OCI-LY1 (cell line): Measurements from ENCODE around the gene TGM1.

Experiments
- H2AFZ ChIP-seq: fragments of 200-600 bp; sonication (generic), shearing (Covaris generic); 2 replicates; pipeline ENCODE4 v1.6.0; 2014; ENCODE audit warnings: antibody characterized with exemption, mild to moderate bottlenecking, low read length
- H3F3A ChIP-seq: fragments of 200-600 bp; sonication (generic), shearing (Covaris generic); 2 replicates; pipeline ENCODE4 v1.6.0; 2014; ENCODE audit warnings: mild to moderate bottlenecking, antibody characterized with exemption, low read length, moderate library complexity; ENCODE audit not compliant: insufficient read depth
- H3K27ac ChIP-seq: fragments of 200-600 bp; sonication (generic); 2 replicates; pipeline ENCODE4 v1.5.1; 2014; ENCODE audit warnings: low read length, mixed run types, mild to moderate bottlenecking, low read depth; ENCODE audit not compliant: poor library complexity, severe bottlenecking
- H3K27me3 ChIP-seq: fragments of 200-600 bp; sonication (generic); 2 replicates; pipeline ENCODE4 v1.6.0; 2014; ENCODE audit warnings: antibody characterized with exemption, mild to moderate bottlenecking, low read length, moderate library complexity; ENCODE audit not compliant: insufficient read depth
- H3K36me3 ChIP-seq: fragments of 200-600 bp; sonication (generic); 2 replicates; pipeline ENCODE4 v1.6.1; 2014; ENCODE audit warnings: mild to moderate bottlenecking, antibody characterized with exemption, low read length, moderate library complexity, mixed read lengths; ENCODE audit not compliant: insufficient read depth
- H3K4me1 ChIP-seq: fragments of 200-600 bp; sonication (generic); 2 replicates; pipeline ENCODE4 v1.5.1; 2014; ENCODE audit warnings: mild to moderate bottlenecking, low read length, moderate library complexity; ENCODE audit not compliant: insufficient read depth, severe bottlenecking
- H3K4me2 ChIP-seq: fragments of 200-600 bp; sonication (generic), shearing (Covaris generic); 2 replicates; pipeline ENCODE4 v1.6.1; 2014; ENCODE audit warnings: low read length
- H3K4me3 ChIP-seq: fragments of 200-600 bp; sonication (generic); 2 replicates; pipeline ENCODE4 v1.5.1; 2014; ENCODE audit warnings: low read length, low read depth, mild to moderate bottlenecking, mixed read lengths; ENCODE audit not compliant: poor library complexity, severe bottlenecking
- H3K79me2 ChIP-seq: fragments of 200-600 bp; shearing (Covaris generic); 2 replicates; pipeline ENCODE4 v1.6.1; 2016; ENCODE audit warnings: mixed run types, low read length, mixed read lengths; ENCODE audit not compliant: insufficient read depth
- H3K9ac ChIP-seq: fragments of 200-600 bp; sonication (generic), shearing (Covaris generic); 2 replicates; pipeline ENCODE4 v1.6.1; 2014; ENCODE audit warnings: mild to moderate bottlenecking, low read length, mixed read lengths
- H3K9me2 ChIP-seq: fragments of 200-600 bp; sonication (generic), shearing (Covaris generic); 2 replicates; pipeline ENCODE4 v1.6.1; 2014; ENCODE audit warnings: low read depth, mild to moderate bottlenecking, low read length, mixed read lengths
- H3K9me3 ChIP-seq: fragments of 200-600 bp; shearing (Covaris generic); 2 replicates; pipeline ENCODE4 v1.6.1; 2014; ENCODE audit warnings: low read length, mixed read lengths
- H4K20me1 ChIP-seq: fragments of 200-600 bp; sonication (generic), shearing (Covaris generic); 2 replicates; pipeline ENCODE4 v1.6.0; 2016; ENCODE audit warnings: mild to moderate bottlenecking, low read length; ENCODE audit not compliant: insufficient read depth
- EZH2 ChIP-seq: fragments of 200-600 bp; sonication (generic), shearing (Covaris generic); IDR thresholded peaks from 2 replicates; pipeline ENCODE4 v1.8.0; 2017; ENCODE audit warnings: borderline replicate concordance, mixed run types, mild to moderate bottlenecking, antibody characterized with exemption, low read length, moderate library complexity, mixed read lengths
- TF ChIP-seq, protein P1 (sequence below): fragments of 200-600 bp; sonication (generic), shearing (Covaris generic); IDR thresholded peaks from 2 replicates; pipeline ENCODE4 v1.5.1; 2017; ENCODE audit warnings: mild to moderate bottlenecking, antibody characterized with exemption, low read length, moderate library complexity, mixed read lengths

TGM1 gene

GRCh38 chr14:24235804-24236688, 26.9 kb downstream of the TGM1 start:
- Histone ChIP-seq H3F3A (0 out of 2 replicates have a peak, but pooled peaks cover 3% of the 10 kb centered on the region), H3K27me3 (no peaks in the 10 kb centered on the region), H2AFZ (no peak overlapping the region), H4K20me1 (no peaks in the 10 kb centered on the region), H3K4me1 (peaks cover 31% of the 10 kb centered on the region), H3K4me2 (no peak overlapping the region), H3K36me3 (peaks cover 68% of the 10 kb centered on the region), H3K4me3 (no peak overlapping the region), H3K27ac (no peak overlapping the region), H3K79me2 (peaks cover 8% of the 10 kb centered on the region; the same call in 1 of the 2 replicates), H3K9me2 (no peaks in the 10 kb centered on the region), H3K9me3 (no peaks in the 10 kb centered on the region), H3K9ac (no peak overlapping the region)
- no peak for TF ChIP-seq EZH2
- TF ChIP-seq, protein P1, sequence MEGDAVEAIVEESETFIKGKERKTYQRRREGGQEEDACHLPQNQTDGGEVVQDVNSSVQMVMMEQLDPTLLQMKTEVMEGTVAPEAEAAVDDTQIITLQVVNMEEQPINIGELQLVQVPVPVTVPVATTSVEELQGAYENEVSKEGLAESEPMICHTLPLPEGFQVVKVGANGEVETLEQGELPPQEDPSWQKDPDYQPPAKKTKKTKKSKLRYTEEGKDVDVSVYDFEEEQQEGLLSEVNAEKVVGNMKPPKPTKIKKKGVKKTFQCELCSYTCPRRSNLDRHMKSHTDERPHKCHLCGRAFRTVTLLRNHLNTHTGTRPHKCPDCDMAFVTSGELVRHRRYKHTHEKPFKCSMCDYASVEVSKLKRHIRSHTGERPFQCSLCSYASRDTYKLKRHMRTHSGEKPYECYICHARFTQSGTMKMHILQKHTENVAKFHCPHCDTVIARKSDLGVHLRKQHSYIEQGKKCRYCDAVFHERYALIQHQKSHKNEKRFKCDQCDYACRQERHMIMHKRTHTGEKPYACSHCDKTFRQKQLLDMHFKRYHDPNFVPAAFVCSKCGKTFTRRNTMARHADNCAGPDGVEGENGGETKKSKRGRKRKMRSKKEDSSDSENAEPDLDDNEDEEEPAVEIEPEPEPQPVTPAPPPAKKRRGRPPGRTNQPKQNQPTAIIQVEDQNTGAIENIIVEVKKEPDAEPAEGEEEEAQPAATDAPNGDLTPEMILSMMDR = no peak

- Histone ChIP-seq H3F3A (0 out of 2 replicates have a peak, but pooled peaks cover 3% of the 10 kb centered on the region), H3K4me3 (no peak overlapping the region), H2AFZ (no peak overlapping the region), H3K27me3 (no peaks in the 10 kb centered on the region), H3K36me3 (peaks cover 51% of the 10 kb centered on the region), H3K4me2 (peak overlapping the region; percentile 92), H4K20me1 (no peaks in the 10 kb centered on the region), H3K4me1 (peaks cover 27% of the 10 kb centered on the region), H3K9me3 (no peaks in the 10 kb centered on the region), H3K9me2 (no peaks in the 10 kb centered on the region), H3K27ac (no peak overlapping the region), H3K9ac (peak overlapping the region; percentile 82), H3K79me2 (peaks cover 17% of the 10 kb centered on the region)
- TF ChIP-seq, protein P1 = no peak
- no peak for TF ChIP-seq EZH2
Observed at GRCh38 chr14:24234095-24235005, 28.6 kb downstream of the TGM1 start.

DNA sequence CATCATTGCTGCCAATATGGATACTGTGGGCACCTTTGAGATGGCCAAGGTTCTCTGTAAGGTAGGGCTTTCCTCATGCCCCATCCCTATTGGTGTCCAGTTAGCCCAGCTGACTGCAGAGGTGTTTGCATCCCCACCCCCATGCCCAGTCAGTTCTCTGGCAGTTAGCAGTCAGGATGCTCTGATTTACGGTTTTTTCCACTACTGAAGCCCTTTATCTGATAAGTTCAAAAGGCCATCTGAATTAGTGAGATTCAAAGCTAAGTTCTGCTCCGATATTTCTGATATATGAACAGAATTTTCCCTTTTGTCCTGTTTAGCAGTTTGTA, 29.5 kb downstream of the TGM1 start:
- H2AFZ ChIP-seq = no peak overlapping the region
- H3K4me1 ChIP-seq = peaks cover 27% of the 10 kb centered on the region
- H3K4me2 ChIP-seq = peak overlapping the region; percentile 92
- H3K27ac ChIP-seq = peak overlapping the region; percentile 70
- peak overlapping the region; percentile 87 for H3K4me3 ChIP-seq
- peaks cover 42% of the 10 kb centered on the region for H3K36me3 ChIP-seq
- H3K9ac ChIP-seq = peak overlapping the region; percentile 82
- no peaks in the 10 kb centered on the region for H4K20me1 ChIP-seq
- H3F3A ChIP-seq = 0 out of 2 replicates have a peak, but pooled peaks cover 3% of the 10 kb centered on the region
- H3K79me2 ChIP-seq = peaks cover 17% of the 10 kb centered on the region
- H3K27me3 ChIP-seq = no peaks in the 10 kb centered on the region
- H3K9me2 ChIP-seq = no peaks in the 10 kb centered on the region
- TF ChIP-seq EZH2 = no peak
- TF ChIP-seq, protein P1 = no peak
- H3K9me3 ChIP-seq = no peaks in the 10 kb centered on the region
